WERI-Rb-1 (cell line): ENCODE measurements around the gene TMC8.
A peak's percentile ranks its signal among the peaks of the same experiment; 100 is the strongest.

Experiments used
- DNase-seq: peaks from one replicate; pipeline ENCODE4 v3.0.0-alpha.2; 2020
- H3K27ac ChIP-seq: fragments of 250-450 bp; sonication (Bioruptor Pico); 2 replicates; pipeline ENCODE4 v1.5.1; 2020; ENCODE audit warnings: mild to moderate bottlenecking, moderate library complexity
- H3K27me3 ChIP-seq: fragments of 250-450 bp; sonication (Bioruptor Pico); 2 replicates; pipeline ENCODE4 v1.5.1; 2021; ENCODE audit warnings: mild to moderate bottlenecking, low read depth, moderate library complexity; ENCODE audit not compliant: insufficient read depth, severe bottlenecking
- H3K36me3 ChIP-seq: fragments of 250-450 bp; sonication (Bioruptor Pico); 2 replicates; pipeline ENCODE4 v1.5.1; 2020; ENCODE audit warnings: mild to moderate bottlenecking, moderate library complexity
- H3K4me3 ChIP-seq: 2 replicates; pipeline ENCODE4 v1.5.1; 2011; ENCODE audit warnings: low read depth, mild to moderate bottlenecking, control low read depth, low read length
- H3K9me3 ChIP-seq: fragments of 250-450 bp; sonication (Bioruptor Pico); 2 replicates; pipeline ENCODE4 v1.5.1; 2021; ENCODE audit warnings: mild to moderate bottlenecking, moderate library complexity; ENCODE audit not compliant: severe bottlenecking
- CTCF ChIP-seq: IDR thresholded peaks from 2 replicates; pipeline ENCODE4 v1.5.1; 2011; ENCODE audit warnings: low read depth, mild to moderate bottlenecking, control low read depth, inconsistent platforms, low read length

Gene TMC8

GRCh38 chr17:78184868-78185267 is 54.3 kb downstream of the TMC8 start:
- no peak for TF ChIP-seq CTCF
- H3K36me3 ChIP-seq = peaks cover 58% of the 10 kb centered on the region
- H3K9me3 ChIP-seq = no peaks in the 10 kb centered on the region
- no peak overlapping the region for H3K27ac ChIP-seq
- no peaks in the 10 kb centered on the region for H3K27me3 ChIP-seq
- no peak overlapping the region for H3K4me3 ChIP-seq
- DNase-seq = no peak

DNA sequence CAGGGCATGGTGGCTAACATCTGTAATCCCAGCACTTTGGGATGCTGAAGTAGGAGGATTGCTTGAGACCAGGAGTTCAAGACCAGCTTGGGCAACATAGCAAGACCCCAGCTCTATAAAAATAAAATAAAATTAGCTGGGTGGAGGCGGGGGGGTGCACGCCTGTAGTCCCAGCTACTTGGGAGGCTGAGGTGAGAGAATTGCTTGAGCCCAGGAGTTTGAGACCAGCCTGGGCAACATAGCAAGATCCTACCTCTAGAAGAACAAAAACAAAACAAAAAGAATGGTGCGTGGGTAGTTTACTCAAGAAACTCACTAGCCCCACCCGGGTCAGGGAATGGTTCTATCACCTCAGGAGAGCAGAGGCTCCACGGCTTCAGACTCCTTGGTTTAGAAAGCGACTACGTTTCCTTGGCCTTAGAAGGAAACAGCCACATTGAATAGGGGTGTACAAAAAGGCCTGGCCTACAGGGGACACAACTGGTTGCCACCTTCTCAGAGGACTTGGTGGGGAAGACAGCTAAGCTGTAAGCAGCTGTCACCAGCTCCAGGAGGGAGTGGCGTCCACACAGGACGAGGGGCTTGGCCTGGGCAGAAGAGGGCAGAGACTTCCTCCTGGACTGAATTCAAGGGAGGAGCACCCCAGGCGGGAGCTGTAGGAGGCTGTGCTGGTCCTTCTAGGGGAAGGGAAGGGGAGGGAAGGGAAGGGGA is 55.6 kb downstream of the TMC8 start:
- no peaks in the 10 kb centered on the region for H3K9me3 ChIP-seq
- H3K27ac ChIP-seq = peak overlapping the region; percentile 93
- H3K27me3 ChIP-seq = no peaks in the 10 kb centered on the region
- TF ChIP-seq CTCF = peak; percentile 22; the same call in 1 of the 2 replicates
- peak overlapping the region; percentile 92 for H3K4me3 ChIP-seq
- peaks cover 54% of the 10 kb centered on the region for H3K36me3 ChIP-seq
- peak; percentile 94 for DNase-seq

- peak; percentile 100 for DNase-seq
- H3K9me3 ChIP-seq = no peaks in the 10 kb centered on the region
- peak; percentile 73 for TF ChIP-seq CTCF
- peak within 1 kb of the TSS; percentile 93 for H3K27ac ChIP-seq
- H3K27me3 ChIP-seq = no peaks in the 10 kb centered on the region
- H3K36me3 ChIP-seq = peaks cover 57% of the 10 kb centered on the region
- H3K4me3 ChIP-seq = peak within 1 kb of the TSS; percentile 92
These were observed 56.4 kb downstream of the TMC8 start, which contains the start of the genes AFMID and TK1 for GRCh38 chr17:78186692-78187595. Gene AFMID, plus strand, starts transcription at chr17:78187362. Its CDS starts 9 bp downstream, at chr17:78187371. Gene TK1, minus strand, starts transcription at chr17:78187052. Its CDS starts 58 bp downstream, at chr17:78186994.
